ENCODE measurements around the gene ABTB2.

The ABTB2 gene

GRCh38 chr11:34105079-34105956 is 252.5 kb downstream of the ABTB2 start, which contains the start of gene NAT10:
Gene NAT10 (plus strand): TSS chr11:34105629. CDS start chr11:34108226, 2,597 bp downstream.
- peak; percentile 99 for DNase-seq (ENCODE audit: low spot score)

DNA sequence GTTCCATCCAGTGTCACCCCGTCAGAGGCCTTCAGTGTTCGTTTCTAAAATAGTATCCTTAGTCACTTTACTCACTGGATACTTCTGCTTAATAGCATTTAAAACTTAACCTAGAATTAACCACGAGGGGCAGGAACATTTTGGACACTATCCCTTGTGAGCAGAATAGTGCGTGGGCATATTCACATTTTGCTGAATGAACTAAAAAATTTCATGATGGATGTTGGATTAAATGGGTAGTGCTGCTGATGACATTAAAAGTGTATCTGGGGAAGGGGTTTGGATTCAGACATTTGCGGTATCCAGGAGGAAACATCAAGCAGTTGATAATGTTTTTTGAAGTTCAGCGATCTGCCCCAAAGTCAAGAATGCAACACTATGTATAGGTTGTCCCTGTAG is 253.1 kb downstream of the ABTB2 start:
- DNase-seq (ENCODE audit: low spot score) = no peak
